Occipital lobe (tissue), 3 donors: Measurements from ENCODE around the gene SLC30A4. TPM values are rescaled to one million over a fixed set of nuclear protein-coding genes. Genes with fewer than 3 reads are reported as not detected.

ENCODE experiments used
- DNase-seq: peaks from one replicate; lab custom pipeline; 2025; lab: John Stamatoyannopoulos, UW
- small RNA-seq: library from RNA; depleted of rRNA; stranded (forward); fragments of <200 nt; gene quantifications from one replicate; pipeline ENCODE3, GENCODE V24; 2014
- total RNA-seq: library from RNA; depleted of rRNA; stranded (reverse); fragments of >200 nt; gene quantifications from one replicate; pipeline ENCODE4 v1.2.3, GENCODE V29; 2014

Gene SLC30A4
- total RNA-seq, 1 donor from 2014 or later, result 27.0 TPM

DNA sequence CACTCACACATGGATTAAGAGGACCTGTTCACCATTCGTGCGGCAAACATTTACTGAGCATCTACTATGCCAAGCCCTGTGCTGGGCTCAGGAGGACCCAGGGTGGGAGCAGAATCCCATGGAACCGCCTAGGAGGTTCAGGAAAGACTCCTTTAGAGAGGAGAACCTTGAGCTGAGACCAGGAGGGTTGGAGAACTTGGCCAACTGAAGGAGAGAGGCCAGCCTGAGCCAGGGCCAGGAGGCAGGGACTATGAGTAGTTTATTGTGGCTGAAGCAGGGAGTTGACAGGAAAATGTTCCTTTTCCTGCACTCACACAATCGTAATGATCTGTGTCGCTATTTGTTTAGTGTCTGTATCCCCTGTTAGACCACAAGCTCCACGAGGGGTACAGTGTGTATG lies 71.3 kb downstream of the SLC30A4 start:
- no peak for DNase-seq

GRCh38 chr15:45449916-45450867 lies 72.4 kb downstream of the SLC30A4 start:
- no peak for DNase-seq

GRCh38 chr15:45449395-45449794 lies 73.2 kb downstream of the SLC30A4 start:
- DNase-seq, result no peak

DNA sequence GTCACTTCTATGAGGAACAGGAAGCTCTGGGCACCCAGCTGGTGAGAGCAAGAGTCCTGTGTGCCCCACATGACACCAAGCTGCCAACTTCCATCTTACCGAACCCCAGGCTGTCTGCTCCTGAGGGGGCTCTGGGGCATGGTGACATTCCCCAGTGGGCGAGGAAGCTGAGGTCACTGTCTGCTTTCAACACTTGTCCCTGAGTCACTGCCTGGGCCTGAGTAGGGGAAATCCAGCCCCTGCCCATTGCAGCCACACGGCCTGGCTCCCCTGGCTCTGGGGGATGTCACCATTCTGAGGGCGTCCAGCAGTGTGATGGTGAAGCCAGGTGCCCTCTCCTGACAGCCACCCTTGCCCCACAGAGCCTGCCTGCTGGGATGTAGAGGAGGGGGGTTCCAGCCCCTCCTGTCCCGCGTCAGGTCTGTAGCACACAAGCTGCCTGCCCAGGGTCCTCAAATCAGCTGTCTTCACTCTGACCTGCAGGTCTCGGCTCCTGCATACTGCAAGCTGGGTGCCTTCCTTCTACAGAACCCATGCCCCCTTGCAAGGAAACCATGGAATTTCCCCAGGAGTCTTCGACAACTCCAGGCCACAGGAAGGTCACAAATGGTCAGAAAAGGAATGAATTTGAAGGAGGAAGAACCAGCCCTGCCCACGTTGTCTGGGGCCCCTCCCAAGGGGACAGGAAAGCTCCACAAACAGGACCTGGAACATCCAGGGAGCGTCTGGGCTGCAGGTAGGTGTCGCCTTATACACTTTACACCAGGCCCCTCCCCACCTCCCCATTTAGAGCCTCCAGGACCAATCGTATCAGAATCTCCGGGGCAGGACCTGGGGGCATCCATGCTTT lies 74.3 kb downstream of the SLC30A4 start:
- no peak for DNase-seq

GRCh38 chr15:45443645-45444044 lies 78.9 kb downstream of the SLC30A4 start:
- no peak for DNase-seq

DNA sequence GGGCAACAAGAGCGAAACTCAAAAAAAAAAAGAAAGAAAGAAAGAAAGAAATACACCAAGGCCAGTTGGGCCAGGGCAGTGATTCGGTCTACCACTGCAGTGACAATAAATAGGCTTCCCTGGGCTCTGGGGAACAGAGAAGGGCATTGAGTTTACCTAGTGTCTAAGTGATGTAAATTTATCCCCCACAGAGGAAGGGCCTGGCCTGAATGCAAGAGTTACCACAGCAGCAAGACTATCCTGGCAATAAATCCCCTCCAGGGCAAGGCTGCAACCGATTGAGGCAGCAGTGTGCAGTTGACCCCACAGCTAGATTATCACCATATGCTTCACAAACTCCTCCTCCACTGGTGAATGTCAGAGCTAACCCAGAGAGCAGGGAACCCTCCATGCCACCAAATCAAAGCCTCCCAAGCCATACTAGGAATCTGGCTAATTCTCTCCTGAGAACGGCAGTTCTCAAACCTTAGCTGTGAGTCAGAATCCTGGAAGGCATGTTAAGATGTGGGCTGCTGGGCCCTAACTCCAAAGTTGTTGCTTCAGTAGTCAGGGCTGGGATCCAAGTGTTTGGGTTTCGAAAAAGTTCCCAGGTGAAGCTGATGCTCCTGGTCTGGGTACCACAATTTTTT lies 79.9 kb downstream of the SLC30A4 start:
- no peak for DNase-seq

- no peak for DNase-seq
Observed at GRCh38 chr15:45441686-45442085, 80.9 kb downstream of the SLC30A4 start.

DNA sequence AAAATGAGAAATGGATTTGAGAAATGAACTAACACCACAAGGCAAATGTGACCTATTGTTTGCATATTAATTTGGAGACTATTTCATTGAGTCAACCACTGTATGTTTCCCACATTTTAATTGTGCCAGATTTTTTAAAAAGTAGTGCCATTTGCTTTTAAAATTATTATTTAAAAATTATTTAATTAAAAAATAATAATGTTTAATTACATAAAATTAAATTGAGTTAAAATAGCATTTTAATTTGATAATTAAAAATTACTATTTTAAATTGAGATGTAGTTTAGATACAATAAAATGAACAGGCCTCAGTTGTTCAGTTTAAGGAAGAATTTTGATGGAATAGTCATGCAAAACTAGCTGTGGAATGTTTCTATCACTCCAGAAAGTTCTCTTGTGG lies 81.5 kb downstream of the SLC30A4 start:
- DNase-seq, result no peak

GRCh38 chr15:45439521-45440260 lies 82.9 kb downstream of the SLC30A4 start:
- DNase-seq, result no peak

GRCh38 chr15:45435124-45435903 lies 87.2 kb downstream of the SLC30A4 start:
- DNase-seq, result no peak

GRCh38 chr15:45434078-45434567 lies 88.4 kb downstream of the SLC30A4 start:
- DNase-seq, result no peak

GRCh38 chr15:45431511-45431910 lies 91.0 kb downstream of the SLC30A4 start:
- DNase-seq, result no peak

GRCh38 chr15:45429941-45430792 lies 92.4 kb downstream of the SLC30A4 start:
- no peak for DNase-seq

Small RNAs within 50 kb of the gene (small RNA-seq; reads per million reads assigned to genes)
- not detected for gene DPPA5P2
- not detected for gene SNORA41B

Other genes with a start within 250 kb of the SLC30A4 start
- gene GATM, start 144.2 kb downstream of the SLC30A4 start, total RNA-seq, result 150 TPM
- 132 TPM for gene BLOC1S6, start 64.6 kb upstream of the SLC30A4 start, total RNA-seq
- 3.1 TPM for gene SQOR, start 112.3 kb upstream of the SLC30A4 start, total RNA-seq